ENCODE results near the gene NDUFAF2.
"Not testable (repeated sequence)": the region's sequence is repeated elsewhere in the genome, so short reads cannot be mapped to it uniquely, and the experiment has no call there.

The NDUFAF2 gene

GRCh38 chr5:61052882-61053281, 107.9 kb downstream of the NDUFAF2 start:
- peak; percentile 95 for DNase-seq

DNA sequence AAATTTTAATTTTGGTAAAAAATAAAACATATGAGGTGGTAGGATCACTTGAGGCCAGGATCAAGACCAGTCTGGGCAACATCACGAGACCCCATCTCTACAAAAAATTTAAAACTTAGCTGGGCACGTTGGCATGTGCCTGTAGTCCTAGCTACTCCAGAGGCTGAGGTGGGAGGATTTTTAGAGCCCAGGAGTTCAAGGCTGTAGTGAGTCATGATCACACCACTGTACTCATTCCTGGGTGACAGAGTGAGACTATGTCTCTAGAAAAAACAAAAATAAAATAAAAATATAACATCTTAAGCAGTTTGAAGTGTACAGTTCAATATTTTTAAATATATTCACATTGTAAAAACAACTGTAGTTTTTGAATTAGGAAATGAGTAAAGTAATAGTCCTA, 108.9 kb downstream of the NDUFAF2 start:
- peak; percentile 56 for DNase-seq

- peak; percentile 58 for DNase-seq
These were observed 110.5 kb downstream of the NDUFAF2 start for GRCh38 chr5:61055434-61056006.

DNA sequence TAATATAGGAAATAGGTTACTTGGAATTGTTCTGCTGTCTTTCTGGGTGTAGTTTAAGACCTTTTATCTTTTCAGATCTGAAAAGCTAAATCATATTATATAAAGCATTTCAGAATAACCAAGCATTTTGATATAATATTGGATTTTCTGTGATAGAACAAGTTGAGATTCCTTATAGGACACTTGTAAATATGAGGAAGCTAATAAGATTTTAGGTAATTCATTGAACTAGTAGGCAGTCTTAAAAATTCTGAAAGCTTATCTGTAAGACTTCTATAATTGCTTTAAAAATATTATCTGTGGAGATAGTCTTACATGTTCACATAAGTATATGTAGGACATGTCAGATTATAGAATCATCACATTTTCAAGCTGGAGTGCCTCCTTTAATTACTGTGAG, 114.5 kb downstream of the NDUFAF2 start:
- no peak for DNase-seq

- DNase-seq, result no peak
These were observed 124.1 kb downstream of the NDUFAF2 start for GRCh38 chr5:61069150-61069549.

DNA sequence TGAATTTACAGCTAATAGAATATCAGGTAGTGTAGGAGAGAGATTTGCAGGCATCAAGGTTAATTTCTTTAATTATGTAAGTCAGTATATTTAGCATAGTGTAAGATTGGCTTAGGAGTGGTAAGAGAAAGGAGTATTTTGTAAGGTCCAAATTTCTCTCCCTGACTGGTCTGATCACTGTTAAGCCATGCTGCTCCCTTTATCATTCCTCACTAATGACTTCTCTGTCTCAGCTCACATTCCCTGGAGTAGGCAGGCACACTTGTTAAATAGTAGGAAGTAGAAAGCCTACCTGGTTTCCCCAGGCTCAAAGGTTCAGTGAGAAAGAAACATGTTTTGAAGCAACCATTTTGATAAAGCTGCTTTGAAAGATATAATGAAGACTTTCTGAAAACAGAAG, 126.5 kb downstream of the NDUFAF2 start:
- DNase-seq, result no peak

DNA sequence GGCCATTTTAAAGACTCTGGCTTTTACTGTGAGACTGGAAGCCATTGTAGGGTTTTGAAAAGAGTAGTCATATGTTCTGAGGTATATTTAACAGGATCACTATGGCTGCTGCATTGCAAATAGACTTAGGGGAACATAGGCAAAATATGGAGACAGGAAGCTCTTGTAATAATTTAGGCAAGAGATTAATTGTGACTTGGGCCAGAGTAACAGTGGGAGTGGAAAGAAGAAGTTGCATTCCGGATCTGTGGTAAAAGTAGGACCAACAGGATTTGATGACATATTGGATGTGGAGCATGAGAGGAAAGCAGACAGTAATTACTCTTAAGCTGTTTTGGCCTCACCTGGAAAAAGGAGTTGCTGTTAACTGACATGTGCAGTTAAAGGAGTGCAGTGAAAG, 131.6 kb downstream of the NDUFAF2 start:
- no peak for DNase-seq

GRCh38 chr5:61081741-61082140, 136.7 kb downstream of the NDUFAF2 start:
- DNase-seq, result no peak

DNA sequence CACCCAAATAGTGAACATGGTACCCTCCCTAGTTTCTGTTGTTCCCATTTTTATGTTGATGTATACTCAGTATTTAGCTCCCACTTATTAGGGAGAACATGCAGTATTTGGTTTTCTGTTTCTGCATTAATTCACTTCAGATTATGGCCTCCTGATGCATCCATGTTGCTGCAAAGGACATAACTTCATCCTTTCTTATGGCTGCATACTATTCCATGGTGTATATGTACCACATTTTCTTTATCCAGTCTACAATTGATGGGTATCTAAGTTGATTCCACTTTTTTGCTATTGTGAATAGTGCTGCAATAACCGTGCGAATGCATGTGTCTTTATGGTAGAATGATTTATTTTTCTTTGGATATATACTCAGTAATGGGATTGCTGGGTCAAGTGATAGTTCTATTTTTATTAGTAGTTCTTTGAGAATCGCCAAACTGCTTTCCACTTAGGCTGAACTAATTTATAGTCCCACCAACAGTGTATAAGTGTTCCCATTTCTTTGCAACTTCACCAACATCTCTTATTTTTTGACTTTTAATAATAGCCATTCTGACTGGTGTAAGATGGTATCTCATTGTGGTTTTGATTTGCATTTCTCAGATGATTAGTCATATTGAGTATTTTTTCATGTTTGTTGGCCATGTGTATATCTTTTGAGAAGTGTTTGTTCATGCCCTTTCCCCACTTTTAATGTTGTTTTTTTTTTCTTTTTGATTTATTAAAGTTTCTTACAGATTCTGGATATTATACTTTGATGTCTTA, 137.7 kb downstream of the NDUFAF2 start:
- peak; percentile 43 for DNase-seq

- no peak for DNase-seq
These were observed 139.7 kb downstream of the NDUFAF2 start for GRCh38 chr5:61084658-61085057.

DNA sequence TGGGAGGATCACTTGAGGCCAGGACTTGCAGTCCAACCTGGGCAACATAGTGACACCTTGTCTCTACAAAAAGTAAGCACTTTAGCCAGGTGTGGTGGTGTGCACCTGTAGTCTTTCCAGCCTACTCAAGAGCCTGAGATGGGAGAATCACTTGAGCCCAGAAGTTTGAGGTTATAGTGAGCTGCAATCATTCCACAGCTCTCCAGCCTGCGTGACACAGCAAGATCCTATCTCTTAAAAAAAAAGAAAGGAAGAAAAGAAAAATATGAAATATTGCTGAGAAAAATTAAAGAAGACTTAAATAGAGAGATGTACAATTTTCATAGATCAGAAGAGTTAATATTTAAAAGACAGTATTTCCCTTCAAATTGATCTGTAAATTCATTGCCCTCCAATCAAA, 140.9 kb downstream of the NDUFAF2 start:
- DNase-seq, result no peak

DNA sequence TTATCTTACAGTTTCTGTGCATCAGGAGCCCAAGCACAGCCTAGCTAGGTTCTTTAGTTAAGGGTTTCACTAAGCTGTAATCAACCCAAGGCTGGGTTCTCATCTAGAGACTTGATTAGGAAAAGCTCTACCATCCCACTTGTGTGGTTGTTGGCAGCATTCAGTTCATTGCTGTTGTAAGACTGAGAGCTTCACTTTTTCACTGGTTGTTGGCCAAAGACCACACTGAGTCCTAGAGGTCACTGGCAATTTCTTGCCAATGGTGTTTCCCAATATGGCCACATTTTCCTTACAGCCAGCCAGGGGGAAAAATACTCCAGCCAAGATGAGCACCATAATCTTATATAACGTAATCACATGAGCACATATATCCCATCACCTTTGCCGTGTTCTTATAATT, 142.9 kb downstream of the NDUFAF2 start:
- DNase-seq, result no peak

- peak; percentile 41 for DNase-seq
These were observed 144.3 kb downstream of the NDUFAF2 start for GRCh38 chr5:61089351-61089750.

DNA sequence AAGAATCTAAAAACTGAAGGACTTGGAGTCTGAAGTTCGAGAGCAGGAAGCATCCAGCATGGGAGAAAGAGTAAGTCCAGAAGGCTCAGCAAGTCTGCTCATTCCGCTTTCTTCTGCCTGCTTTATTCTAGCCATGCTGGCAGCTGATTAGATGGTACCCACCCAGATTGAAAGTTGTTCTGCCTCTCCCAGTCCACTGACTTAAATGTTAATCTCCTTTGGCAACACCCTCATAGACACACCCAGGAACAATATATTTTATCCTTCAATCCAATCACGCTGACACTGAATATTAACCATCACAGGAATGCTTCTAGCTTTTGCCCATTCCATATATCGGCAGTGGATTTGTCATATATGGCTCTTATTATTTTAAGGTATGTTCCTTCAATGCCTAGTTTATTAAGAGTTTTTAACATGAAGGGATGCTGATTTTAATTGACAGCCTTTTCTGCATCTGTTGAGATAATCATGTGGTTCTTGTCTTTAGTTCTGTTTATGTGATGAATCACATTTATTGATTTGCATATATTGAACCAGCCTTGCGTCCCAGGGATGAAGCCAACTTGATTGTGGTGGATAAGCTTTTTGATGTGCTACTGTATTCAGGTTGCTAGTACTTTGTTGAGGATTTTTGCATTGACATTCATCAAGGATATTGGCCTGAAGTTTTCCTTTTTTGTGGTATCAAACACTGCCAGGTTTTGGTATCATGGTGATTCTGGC, 148.2 kb downstream of the NDUFAF2 start:
- not testable (repeated sequence) for DNase-seq

DNA sequence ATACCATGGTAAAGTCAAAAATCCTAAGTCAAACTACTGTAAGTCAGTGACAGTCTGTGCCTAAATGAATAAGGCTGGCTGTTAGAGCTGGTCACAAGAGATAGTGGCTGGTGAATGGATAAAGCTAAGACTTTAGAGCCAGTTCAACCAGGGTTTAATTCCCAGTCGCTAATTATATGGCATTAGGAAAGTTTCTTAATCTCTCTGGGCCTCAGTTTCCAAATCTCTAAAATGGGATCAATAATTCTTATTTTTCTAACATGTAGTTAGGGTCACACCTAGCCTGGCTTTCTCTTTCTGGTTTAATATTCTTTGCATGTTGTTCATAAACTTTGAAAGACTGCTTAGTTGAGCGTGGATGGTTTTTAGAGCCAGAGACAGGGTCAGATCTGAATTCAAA, 152.5 kb downstream of the NDUFAF2 start:
- DNase-seq, result no peak

GRCh38 chr5:61098251-61098995, 153.4 kb downstream of the NDUFAF2 start:
- DNase-seq, result no peak

GRCh38 chr5:61100437-61100836, 155.4 kb downstream of the NDUFAF2 start:
- no peak for DNase-seq

DNA sequence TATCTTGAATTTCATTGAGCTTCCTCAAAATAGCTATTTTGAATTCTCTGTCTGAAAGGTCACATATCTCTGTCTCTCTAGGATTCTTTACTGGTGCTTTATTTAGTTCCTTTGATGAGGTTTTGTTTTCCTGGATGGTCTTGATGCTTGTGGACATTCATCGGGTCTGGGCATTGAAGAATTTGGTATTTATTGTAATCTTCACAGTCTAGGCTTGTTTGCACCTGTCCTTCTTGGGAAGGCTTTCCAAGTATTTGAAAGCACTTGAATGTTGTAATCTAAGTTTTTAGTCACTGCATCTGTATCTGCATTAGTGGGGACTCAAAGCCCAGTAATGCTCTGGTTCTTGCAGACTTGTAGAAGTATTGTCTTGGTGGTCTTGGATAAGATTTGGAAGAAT, 169.4 kb downstream of the NDUFAF2 start:
- no peak for DNase-seq

- no peak for DNase-seq
These were observed 171.0 kb downstream of the NDUFAF2 start for GRCh38 chr5:61115968-61116367.

- DNase-seq, result no peak
These were observed 174.1 kb downstream of the NDUFAF2 start for GRCh38 chr5:61119066-61119465.

DNA sequence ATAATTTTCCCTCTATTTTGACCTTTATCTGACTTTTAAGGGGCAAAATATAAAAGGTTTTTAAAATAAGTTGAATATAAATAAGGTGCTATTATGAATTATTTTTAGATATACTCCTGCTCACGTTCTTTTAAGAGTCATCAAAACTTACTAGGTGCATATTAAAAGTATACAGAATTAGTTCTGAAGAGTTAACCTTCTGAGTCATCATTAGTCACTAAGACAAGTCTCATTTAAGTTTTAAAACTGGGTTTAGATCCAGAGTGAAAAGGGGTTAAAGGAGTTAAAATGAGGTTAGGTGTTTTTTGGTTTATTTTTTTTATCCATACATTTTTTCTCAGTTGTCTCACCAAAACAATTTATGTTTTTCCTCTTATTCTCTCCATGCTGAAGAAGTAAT, 175.5 kb downstream of the NDUFAF2 start:
- peak; percentile 8 for DNase-seq

DNA sequence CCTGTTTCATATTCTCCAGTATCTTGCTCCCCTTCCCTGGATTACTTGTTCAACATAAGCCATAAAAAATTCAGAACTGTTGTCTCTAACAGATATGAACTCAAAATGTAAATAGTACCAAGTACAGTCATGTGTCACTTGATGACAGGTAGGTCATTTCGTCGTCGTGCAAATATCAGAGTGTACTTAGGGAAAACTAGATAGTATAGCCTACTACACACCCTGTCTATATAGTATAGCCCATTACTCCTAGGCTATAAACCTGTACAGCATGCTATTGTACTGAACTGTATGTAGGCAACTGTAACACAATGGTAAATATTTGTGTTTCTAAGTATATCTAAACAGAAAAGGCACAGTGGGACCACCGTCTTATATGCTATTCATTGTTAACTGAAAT, 178.1 kb downstream of the NDUFAF2 start:
- DNase-seq, result no peak

DNA sequence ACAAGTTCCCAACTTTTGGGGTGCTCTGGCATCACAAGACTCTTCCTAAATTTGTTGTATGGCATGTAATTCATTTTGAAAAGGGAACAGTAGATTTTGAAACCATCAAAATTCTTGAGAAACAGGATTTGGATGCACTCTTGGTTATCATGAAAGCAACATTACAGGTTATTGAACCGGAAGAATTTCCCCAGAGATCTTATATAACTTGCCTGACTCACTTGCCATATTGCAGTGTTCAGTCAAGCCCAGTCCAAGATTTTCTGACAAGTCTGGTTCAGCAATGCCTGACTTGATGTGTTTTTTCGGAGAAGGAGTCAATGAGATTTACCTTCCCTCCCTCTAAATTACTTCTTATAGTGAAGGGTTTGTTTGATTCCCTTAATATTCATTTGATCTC, 185.3 kb downstream of the NDUFAF2 start:
- no peak for DNase-seq

All from EL (cell line).